ENCODE data around the gene PQBP1. TPM values are rescaled to one million over a fixed set of nuclear protein-coding genes. Genes with fewer than 3 reads are reported as not detected.

Gene PQBP1, protein sequence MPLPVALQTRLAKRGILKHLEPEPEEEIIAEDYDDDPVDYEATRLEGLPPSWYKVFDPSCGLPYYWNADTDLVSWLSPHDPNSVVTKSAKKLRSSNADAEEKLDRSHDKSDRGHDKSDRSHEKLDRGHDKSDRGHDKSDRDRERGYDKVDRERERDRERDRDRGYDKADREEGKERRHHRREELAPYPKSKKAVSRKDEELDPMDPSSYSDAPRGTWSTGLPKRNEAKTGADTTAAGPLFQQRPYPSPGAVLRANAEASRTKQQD
- 91.3 to 118 TPM (median 100.0 TPM) in 5 replicates for total RNA-seq (2022; extraction: Qiagen RNA extraction)

DNA sequence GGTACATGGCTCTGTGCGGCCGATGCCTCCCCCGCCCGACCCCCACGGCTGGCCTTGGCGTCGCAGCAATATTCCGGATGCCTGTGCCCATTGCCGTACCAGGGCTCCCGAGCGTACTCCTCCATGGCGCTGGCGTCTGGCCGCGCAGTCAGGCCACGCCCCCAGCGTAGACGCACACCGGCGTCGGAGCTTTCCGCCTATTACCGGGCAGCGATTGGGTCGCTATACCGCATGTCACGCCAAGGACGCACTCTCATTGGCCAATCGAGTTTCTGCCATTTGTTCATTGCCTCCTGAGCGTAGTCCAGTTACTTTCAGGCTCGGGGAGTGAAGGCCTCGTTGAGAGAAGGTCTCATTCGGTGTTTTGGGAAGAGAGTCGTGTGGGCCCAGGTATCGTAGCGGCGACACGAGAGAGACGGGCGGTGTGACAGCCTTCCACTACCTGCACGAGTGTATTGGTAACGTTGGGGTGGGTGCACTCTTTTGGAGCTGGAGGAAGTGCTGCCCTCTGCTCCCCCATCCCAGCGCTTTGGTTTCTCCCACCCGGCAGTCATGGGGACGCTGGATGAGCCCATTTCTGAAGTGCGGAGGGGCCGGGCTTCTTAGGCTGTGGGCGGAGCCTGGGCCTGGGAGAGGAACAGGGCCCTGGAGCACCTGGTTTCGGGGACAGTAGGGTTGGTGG lies at the start of gene PQBP1, which contains the start of gene TIMM17B:
Gene PQBP1, plus strand, starts transcription at position 306 of the 682 bp plus-strand sequence. CDS start 580 bp downstream, outside the sequence.
Gene TIMM17B, minus strand, starts transcription at position 144 of the 682 bp plus-strand sequence. Its CDS starts 19 bp downstream, at position 125.

DNA sequence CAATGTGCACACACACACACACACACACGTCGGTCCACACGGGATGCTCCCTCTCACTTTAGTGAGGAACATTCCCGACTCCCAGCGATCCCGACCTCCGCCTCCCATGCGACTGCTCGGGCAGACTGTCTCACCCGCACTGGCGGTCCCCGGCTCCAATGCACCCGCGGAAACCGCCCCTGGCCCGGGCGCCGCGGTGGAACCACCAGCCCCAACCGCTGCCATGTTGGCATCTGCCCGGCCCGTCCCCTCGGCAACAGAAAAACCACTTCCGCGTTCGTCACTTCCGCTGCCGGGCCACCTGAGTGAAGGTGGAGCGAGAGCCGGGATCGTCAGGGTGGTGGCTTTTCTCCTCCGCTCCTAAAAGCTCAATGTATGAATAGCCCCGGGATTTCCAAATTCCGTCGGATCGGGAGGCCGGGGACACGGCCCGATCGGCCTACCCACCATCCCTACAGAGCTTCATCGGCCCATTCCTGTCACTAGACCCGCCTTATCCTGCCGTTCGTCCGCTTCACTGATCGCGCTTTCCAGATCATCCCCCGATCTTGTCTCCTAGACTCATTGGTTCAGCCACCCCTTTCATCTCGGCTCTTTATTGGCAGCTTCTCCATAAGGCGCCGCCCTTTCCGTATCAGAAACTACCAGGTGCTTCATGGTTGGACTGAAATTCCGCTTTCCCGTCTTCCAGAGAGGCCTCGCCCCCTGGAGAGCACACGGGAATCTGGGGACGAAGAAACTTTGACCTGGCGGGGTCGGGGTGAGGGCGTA lies 13.9 kb downstream of the PQBP1 start, which contains the start of gene SLC35A2:
Gene SLC35A2, minus strand, starts transcription at position 235 of the 771 bp plus-strand sequence. Its CDS starts 10 bp downstream, at position 225.

DNA sequence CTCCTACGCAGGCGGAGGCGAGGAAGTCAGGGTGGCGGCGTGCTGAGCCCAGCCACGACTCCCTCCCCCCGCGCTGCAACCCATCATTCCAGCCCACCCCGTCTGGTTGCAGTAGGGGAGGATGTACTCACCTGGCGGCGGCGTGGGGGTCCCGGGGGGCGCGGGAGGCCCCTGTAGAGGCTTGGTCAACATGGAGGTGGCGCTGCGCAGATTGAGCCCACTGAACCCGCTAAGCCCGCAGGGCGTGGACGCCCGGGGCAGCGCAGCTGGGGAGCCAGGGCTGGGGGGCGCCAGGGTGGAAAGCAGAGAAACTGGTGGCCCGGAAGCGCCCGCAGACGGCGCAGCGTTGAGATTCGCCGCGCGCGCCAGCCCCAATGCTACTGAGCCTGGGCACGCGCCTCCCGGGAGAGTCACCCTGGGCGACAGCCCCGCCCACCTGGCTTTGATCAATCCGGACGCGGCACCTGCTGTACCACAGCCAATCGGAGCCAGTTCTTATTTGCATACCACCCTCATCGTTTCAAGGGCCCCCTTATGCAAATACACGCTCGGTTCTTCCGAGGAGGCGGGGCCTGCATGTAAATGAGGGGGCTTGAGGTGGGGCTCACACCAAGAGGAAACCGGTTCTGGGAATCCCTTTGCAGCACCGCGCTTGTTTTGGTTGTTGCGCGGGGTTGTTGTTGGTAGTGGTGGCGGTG lies 21.1 kb downstream of the PQBP1 start, which contains the start of gene PIM2:
Gene PIM2, minus strand, starts transcription at position 382 of the 698 bp plus-strand sequence. Its CDS starts 190 bp downstream, at position 192.

Other genes starting within 250 kb of the PQBP1 start
- gene WAS, start 214.1 kb upstream of the PQBP1 start, total RNA-seq (2022; extraction: Qiagen RNA extraction): 0.21 to 0.36 TPM (median 0.25 TPM) in 5 replicates
- gene SUV39H1, start 201.2 kb upstream of the PQBP1 start, total RNA-seq (2022; extraction: Qiagen RNA extraction): 18.9 to 22.9 TPM (median 22.2 TPM) in 5 replicates
- not detected in 5 replicates for gene GLOD5, start 136.2 kb upstream of the PQBP1 start, total RNA-seq (2022; extraction: Qiagen RNA extraction)
- gene GATA1, start 111.3 kb upstream of the PQBP1 start, total RNA-seq (2022; extraction: Qiagen RNA extraction): not detected in 5 replicates
- 23.3 to 33.1 TPM (median 28.3 TPM) in 5 replicates for gene HDAC6, start 95.9 kb upstream of the PQBP1 start, total RNA-seq (2022; extraction: Qiagen RNA extraction)
- gene ERAS, start 71.4 kb upstream of the PQBP1 start, total RNA-seq (2022; extraction: Qiagen RNA extraction): 0.09 to 0.18 TPM (median 0.12 TPM) in 4 of 5 replicates, not detected in the other
- gene PCSK1N, start 62.3 kb upstream of the PQBP1 start, total RNA-seq (2022; extraction: Qiagen RNA extraction): 17.4 to 54.0 TPM (median 47.3 TPM) in 5 replicates
- 92.5 to 116 TPM (median 108 TPM) in 5 replicates for gene TIMM17B, start 162 bp upstream of the PQBP1 start, total RNA-seq (2022; extraction: Qiagen RNA extraction)
- gene SLC35A2, start 13.7 kb downstream of the PQBP1 start, total RNA-seq (2022; extraction: Qiagen RNA extraction): 53.3 to 73.9 TPM (median 72.1 TPM) in 5 replicates
- gene PIM2, start 21.1 kb downstream of the PQBP1 start, total RNA-seq (2022; extraction: Qiagen RNA extraction): 10.0 to 10.8 TPM (median 10.1 TPM) in 5 replicates
- gene OTUD5, start 59.7 kb downstream of the PQBP1 start, total RNA-seq (2022; extraction: Qiagen RNA extraction): 60.0 to 65.8 TPM (median 64.1 TPM) in 5 replicates
- 0.98 to 1.4 TPM (median 1.3 TPM) in 5 replicates for gene KCND1, start 73.9 kb downstream of the PQBP1 start, total RNA-seq (2022; extraction: Qiagen RNA extraction)
- gene GRIPAP1, start 104.3 kb downstream of the PQBP1 start, total RNA-seq (2022; extraction: Qiagen RNA extraction): 18.1 to 23.3 TPM (median 21.3 TPM) in 5 replicates
- gene TFE3, start 145.4 kb downstream of the PQBP1 start, total RNA-seq (2022; extraction: Qiagen RNA extraction): 46.9 to 59.1 TPM (median 58.1 TPM) in 5 replicates
- gene CCDC120, start 161.1 kb downstream of the PQBP1 start, total RNA-seq (2022; extraction: Qiagen RNA extraction): 2.4 to 4.2 TPM (median 3.7 TPM) in 5 replicates
- 38.2 to 45.7 TPM (median 43.2 TPM) in 5 replicates for gene PRAF2, start 176.1 kb downstream of the PQBP1 start, total RNA-seq (2022; extraction: Qiagen RNA extraction)
- 46.8 to 62.3 TPM (median 60.5 TPM) in 5 replicates for gene WDR45, start 182.0 kb downstream of the PQBP1 start, total RNA-seq (2022; extraction: Qiagen RNA extraction)
- 22.4 to 27.3 TPM (median 25.1 TPM) in 5 replicates for gene GPKOW, start 225.8 kb downstream of the PQBP1 start, total RNA-seq (2022; extraction: Qiagen RNA extraction)